Stimulated activated CD8-positive, alpha-beta memory T cell treated with anti-CD3 and anti-CD28 coated beads, Interleukin-4, amount 100 ng/mL, for 1 hour (primary cell): ENCODE results near the gene TAOK3.
A peak's percentile ranks its signal among the peaks of the same experiment; 100 is the strongest.
"Not testable (repeated sequence)": the region's sequence is repeated elsewhere in the genome, so short reads cannot be mapped to it uniquely, and the experiment has no call there.

Experiments
- DNase-seq, 2 donors: peaks; one replicate each; pipeline ENCODE4 v3.0.0-alpha.2; 2020; ENCODE audit warnings: low read depth in 2 of 2, low spot score in 1 of 2

TAOK3 gene

DNA sequence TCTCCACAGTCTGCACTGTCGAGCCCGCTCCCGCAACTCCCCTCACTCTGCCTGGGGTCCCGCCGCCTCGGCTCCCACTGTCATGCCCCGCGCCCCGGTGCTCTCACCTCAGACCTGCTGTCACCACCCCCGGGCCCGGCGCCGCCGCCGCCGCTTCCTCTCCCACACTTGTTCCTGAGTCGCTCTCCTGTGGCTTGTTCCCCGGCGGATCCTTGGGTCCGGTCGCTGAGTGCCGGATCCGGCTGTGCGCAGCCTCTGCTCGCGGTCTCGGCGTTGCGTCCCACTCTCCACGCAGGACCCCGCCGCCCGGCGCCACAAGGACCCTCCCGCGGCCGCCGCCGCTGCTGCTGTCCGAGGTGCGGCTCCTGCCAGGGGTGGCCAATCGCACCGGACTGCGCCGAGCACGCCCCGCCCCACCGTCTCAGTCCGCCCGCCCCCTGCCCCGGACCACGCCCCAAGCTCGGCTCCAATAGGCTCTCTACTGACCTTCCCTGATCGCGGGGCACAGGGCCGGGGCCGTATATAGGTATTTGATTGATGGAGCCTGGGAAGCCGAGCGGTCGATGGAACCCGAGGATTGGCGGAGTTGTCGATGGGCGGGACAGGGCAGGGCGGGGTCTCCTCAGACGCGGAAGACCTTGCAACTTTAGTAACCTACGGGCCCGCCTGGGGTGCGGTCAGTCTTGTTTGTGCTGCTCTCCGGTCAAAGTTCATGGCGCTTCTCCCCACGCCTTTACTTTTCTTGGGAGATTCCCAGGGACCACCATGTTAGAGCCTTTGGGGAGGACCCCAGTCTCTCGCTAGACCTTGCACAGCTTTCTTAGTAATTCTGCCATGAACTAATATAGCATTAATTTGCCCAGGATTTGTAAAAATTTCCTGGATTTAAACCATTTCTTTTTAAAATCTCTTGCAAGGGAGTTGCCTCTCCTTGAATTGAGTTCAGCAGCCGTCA is at the start of gene TAOK3:
TSS of gene TAOK3 (minus strand) at position 367 of the 955 bp plus-strand sequence. CDS start 117,340 bp downstream, outside the sequence.
- peak; percentile 93 to 94 for DNase-seq

DNA sequence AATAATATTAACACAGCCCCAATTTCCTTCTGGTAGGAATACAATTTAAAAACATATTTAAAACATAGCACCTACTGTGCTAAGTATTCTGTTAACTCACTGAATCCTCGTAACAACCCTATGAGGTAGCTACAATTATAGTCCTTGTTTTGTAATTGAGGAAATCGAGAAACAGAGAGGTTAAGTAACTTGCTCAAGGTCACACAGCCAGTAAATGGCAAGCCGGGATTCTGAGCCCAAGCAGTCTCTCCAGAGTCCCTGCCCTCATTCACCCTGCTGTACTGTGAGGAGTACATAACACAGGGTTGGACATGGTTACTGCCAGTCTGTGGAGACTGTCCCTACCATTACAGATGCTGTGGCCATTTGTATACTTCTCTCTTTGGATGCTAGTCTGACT is 48.0 kb upstream of the TAOK3 start:
- no peak for DNase-seq

DNA sequence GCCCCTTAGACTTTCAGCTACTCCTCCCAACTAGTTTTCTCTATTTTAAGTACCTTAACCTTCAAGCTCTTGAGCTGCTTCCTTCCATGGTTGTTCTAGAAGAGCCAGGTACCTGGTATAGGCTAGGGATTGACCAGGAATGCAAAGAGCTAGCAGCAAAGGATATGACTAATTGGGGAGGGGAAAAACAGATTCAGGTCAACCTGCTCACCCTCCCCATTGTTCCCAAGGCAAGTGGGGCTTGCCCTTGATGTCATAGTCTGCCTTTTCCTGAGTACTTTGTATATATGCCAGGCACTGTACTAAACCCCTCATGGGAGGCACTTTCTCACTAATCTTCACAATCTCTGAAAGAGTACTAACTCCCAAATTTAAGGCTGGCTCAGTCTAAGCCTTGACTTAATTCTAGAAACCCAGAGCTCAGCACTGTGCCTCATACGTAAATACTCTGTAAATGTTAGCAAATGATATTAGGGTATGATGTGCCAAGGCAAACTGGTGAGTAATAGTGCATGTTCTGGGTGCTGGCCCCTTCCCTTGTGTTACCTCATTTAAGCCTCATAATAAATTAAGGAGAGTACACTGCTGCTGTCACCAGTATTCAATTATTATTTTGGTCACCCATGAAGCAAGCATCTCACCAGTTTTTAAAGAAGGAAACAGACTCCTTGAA is 45.8 kb upstream of the TAOK3 start:
- no peak for DNase-seq

DNA sequence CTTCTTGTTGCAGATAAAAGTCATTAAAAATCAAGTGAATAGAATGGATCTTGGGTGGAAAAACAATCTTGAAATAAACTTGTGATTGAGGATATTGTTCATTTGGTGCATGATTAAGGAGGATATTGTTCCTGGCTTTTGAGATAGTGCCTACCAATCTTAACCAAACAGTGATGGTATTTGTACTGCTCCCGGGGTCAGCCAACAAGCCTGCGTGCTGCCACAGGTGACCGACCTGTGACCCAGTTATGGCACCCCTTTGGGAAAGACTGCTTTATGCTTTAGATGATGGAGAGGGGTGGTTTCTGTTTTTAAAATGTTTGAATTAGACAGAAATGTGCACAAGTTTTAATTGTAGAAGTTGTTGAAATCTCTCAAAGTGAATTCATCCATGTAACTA is 45.2 kb upstream of the TAOK3 start:
- no peak for DNase-seq

DNA sequence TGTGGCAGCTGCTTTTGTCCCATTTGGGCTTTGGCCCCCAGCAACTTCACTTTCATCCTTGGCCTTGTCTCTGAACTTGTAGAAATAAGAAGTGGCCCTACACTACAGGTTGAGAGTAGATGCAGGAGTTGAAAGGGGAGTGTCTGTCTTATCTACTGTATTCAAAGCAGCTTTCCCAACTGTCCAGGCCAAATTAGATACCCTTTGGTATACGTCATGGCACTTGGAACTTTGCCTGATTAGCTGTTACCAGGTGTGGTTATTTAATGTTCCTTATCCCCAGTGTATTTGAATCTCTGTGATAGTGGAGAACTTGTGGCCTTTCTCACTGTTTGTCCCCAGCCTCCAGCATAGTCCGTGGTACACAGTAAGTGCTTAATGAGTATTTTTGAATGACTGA is 37.1 kb upstream of the TAOK3 start:
- DNase-seq: no peak

DNA sequence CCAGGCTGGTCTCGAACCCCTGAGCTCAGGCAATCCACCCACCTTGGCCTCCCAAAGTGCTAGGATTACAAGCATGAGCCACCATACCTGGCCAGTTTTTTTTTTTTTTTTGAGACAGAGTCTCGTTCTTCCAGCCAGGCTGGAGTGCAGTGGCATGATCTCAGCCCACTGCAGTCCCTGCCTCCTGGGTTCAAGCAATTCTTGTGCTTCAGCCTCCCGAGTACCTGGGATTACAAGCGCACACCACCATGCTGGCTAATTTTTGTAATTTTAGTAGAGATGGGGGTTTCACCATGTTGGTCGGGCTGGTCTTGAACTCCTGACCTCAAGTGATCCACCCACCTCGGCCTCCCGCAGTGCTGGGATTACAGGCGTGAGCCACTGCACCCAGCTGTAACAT is 35.5 kb upstream of the TAOK3 start:
- DNase-seq: not testable (repeated sequence)

DNA sequence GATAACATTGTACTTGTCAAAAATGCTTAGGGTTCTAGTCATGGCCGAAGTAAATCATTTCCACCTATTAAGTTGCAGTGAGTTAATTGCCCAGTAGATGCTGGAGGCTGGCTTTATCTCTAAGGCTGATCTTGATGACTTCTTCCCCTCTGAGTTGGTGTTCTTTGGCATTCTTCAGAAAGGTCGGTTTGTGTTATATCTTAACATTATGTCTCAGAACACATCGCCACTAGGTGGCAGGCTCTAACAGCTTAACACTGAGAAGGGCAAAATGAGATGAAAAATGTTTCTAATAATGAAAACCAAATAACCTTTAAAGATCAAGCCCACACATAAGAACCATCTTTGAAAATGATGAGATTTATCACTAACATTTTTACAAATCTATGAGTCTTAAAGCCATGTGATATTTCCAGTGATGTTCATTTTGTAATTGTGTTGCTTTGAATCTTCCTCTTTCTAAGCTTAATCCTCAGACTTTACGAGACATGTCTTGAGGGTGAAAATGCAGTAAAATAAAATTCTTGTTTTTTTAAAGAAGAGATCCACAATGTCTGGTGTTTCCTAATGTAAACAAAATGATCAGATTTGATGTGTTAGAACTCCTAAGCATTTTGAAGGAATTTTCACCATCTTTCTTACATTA is 32.3 kb upstream of the TAOK3 start:
- DNase-seq: peak in 1 of 2 donors; percentile 21

DNA sequence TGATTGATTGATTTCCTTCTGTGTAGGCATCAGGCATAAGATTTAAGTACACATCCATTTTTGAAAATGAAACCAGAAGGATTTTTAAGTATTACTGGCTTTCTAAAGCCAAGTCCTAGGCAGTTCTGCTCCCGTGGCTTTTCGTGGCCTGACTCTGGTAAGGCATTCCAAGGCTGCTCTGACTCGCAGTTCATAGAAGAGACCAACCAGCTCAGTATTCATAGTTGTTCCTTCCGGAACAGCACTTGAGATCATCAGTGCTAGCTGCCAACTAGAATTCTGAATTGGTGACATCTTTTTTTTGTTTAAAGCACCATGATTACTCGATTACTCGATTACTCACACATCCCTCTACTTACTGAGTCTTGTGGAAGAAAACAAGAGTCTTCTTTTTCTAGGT is 29.5 kb upstream of the TAOK3 start:
- no peak for DNase-seq

DNA sequence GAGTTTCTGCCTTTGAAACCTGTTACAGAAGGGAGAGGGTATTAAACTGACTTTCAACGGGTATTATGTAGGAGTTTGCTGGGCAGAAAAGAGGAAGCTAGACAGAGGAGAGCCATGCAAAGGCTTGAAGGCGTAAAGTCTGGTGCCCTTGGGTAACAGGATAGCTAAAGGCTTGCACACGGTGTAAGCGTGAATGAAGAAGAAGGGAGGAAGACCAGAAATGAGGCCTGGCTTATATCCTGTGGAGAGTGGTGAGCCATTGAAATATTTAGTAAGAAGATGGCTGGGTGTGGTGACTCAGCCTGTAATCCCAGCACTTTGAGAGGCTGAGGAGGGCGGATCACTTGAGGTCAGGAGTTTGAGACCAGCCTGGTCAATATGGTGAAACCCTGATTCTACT is 26.2 kb upstream of the TAOK3 start:
- no peak for DNase-seq

DNA sequence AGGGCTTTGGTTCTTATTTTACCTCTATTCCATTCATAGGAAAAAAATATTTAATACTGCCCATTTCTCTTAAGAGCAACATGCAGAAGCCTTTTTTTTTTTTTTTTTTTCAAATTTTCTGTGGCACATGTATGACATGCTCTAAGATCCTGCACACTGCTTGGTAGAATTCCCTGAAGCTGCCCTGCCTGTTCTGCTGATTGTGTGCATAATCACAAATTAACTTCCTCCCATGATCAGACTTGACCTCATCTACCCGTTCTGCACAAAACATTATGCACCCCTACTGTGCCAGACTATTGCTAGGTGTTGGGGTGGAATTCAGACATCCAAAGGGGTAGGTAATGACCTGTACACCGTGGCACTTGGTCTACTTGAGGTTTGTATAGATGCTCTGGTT is 25.8 kb upstream of the TAOK3 start:
- no peak for DNase-seq

DNA sequence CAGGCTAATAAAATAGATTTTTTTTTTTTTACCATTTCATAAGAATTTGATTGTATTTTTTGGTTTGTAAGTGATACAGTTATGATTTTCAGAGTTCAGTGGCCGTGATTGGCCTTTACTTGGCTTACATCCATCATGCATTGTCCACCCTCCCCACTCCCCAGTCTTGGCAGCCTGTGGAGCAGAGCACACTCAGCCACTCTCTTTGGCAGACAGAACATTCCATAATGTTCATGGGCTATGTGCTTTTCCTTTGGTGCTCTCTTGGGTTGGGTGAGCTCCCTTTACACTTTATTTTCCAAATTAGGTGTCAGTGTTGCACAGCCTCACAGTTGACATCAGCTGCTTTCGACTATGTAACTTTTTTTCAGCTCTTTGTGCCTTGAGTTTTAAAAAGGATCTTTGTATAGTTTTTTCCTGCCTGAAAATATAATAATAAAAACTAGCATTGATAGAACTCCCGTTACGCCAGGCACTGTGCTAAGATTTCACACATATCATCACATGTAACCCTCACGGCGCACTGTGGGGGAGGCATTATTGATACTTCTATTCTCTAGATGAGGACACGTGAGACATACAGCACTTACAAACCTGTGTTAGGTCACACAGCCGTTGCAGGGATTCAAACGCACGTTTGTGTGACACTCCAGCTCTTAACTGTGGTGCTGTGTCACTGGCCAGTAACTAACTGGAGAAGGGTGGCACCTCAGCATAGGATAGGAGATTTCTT is 25.2 kb upstream of the TAOK3 start:
- no peak for DNase-seq

DNA sequence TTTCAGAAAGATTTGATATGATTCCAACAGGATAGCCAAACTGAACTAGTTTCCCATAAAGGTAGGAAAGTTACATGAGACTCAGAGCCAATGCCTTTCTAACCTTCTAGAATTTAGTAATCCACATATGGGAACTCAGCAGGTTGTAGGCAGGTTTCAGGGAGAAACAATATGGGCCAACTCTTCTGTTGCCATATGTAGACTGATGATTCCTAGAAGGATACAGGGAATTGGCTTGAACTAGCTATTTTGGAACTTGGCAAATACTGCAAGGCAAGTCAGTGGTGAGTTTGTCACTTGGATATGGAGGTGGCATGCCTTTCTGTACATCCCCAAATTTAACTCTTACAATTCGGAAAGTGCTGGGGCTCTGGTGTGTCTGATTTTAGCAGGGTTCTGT is 19.1 kb upstream of the TAOK3 start:
- no peak for DNase-seq

DNA sequence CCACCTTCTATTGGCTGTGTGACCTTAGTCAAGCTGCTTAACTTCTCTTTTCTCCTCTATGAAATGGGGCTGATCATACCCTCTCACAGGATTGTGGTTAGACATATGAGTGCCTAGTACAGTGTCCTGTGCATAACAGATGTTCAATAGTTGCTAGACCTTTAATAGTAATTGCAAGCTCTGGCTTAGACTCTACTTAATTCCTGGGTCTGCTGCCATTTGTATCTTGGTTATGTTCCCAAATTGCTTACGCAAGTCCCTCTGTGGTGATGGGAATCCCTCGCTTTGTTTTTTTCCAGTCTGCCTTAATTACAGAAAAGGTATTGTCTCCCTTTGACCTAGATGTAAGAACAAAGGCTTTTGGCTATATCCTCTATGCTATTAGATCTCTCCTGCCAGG is 18.7 kb upstream of the TAOK3 start:
- DNase-seq: no peak

DNA sequence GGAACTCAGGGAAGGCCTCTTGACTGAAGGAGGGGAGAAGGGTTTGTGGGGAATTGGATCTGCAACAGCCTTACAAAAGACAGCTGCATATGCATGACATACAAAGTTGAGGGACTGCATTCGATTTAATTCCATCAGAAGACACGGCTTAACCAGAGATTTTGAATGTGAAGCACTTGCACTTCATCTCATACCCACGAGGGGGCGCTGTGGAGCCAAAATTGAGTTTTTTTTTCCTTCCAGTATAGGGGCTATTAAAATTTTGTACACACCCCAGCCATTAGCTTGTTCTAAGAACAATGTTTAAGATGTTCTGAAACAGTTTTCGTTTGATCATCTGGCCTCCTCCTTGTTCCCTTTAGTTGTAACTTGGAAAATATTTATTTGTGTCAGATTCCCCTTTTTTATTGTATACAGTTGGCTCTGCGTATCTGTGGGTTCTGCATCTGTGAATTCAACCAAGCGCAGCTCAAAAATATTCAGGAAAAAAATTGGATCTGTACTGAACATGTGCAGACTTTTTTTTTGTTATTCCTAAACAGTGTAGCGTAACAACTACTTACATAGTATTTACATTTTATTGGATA is 5.3 kb upstream of the TAOK3 start:
- DNase-seq: peak; percentile 57 to 64

DNA sequence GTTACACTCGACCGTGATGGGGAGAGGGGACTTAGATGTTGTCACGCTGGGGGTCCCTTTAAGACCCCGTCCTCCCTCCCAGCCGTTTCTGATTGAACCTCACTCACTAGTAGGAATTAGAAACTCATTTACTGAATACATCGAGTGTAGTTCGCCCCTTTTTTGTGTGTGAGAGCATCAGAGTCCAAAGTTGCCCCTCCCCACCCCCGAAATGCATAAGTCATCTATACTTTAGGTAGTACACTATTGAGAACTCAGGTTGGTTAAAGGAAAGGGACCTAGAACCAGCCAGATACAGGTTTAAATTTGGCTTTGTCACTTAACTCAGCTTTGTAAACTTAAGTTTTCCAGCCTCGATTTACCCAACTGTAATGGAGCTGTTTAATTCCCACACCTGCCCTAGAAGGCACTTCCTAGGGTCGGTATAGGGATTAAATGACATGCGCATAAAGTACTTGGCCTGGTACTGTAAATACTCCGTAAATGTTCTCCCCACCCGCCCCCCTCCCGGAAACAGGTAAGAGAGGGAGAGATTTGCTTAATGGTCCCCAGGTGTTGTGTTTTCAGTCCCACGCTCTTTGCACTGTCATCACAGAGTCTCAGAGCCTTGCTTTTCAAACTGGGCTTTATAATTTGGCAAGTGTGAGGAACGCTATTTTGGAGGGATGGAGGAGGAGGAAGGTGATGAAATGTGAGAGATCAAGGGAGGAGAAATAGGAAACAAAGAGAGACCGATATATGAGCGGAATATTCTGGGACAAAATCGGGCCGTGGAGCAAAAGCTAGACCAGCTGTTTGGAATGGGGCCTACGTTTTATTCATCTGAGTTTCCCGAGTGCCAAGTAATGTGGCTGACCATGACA is 4.5 kb upstream of the TAOK3 start:
- DNase-seq: no peak

DNA sequence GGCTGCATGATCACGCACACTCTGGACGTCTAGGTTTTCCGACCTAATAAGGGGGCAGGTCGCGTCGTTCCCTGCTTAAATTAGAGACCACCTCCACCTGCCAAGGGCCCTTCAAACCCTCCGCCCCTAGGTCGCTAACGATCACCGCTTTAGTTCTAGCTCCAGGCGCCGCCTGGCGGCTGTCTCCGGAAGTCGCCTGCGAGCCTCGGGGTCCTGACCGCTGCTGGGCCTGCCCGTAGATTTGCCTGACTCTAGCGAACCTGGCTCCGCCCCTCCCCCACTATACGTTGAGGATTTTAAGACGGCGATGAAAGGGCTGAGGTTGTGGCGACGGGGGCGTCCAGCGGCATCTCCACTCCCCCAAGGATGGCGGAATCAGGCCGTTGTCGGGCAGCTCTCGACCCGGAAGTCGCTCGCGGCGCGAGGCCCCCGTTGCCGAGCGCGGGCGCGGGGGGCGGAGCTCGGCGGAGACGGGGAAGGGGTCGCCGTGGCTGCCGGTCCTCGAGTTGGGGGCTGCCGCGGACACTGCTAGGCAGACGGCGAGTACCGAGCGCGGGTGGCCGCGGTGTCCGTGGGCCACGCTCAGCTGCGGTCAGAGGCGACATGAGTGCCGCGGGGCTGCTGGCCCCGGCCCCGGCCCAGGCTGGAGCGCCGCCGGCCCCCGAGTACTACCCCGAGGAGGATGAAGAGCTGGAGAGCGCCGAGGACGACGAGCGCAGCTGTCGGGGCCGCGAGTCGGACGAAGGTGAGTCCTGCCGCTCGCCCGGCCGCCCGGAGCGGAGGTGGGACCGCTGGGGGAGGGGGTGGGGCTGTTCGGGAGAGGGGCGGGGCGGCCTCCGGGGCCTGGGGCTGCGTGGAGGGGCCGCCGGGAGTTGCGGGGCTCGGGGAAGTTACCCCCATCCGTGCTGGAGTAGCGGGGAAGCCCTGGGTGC is 3.6 kb upstream of the TAOK3 start, which contains the start of gene SUDS3:
TSS of gene SUDS3 (plus strand) at position 467 of the 932 bp plus-strand sequence. CDS start at position 604, 137 bp downstream.
- peak; percentile 86 to 88 for DNase-seq

DNA sequence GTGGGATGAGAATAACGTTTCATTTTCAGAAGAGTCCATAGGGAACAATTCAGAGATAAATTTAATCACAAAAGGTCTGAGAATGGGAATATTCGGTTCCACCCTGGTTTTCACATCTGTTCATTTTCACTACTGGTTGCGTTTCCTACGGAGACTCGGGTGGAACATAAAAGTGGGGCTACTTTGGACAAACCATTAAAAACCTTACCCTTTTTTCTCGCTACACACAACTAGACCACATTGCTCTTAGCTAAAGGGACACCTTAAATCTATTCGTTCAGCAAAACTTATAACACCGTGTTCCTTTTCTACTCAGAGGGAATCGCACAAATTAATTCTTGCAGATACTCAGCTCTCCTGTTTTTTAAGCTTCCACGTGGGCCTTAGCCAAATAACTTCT is 2.6 kb upstream of the TAOK3 start:
- DNase-seq: no peak

DNA sequence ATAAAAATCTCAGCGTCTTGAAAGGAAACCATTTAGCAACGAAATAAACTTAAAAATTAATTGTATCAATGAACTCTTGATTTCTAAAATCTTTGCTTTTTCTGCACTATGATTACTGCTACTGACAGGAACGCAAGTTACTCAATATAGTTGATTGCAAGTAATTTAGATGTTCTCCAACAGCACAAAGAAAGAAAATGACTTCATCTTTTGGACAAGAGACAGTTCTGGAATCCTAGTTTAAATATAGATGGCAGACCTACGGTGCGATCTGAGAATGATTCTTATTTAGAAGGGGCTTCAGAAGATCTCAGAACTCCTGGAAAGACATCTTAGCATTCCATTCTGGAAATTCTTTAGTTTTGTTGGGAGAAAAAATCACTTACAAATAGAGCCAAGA is 2.2 kb upstream of the TAOK3 start:
- DNase-seq: no peak
